Measurements from ENCODE around the gene TARS1.
"Not testable (repeated sequence)": the region's sequence is repeated elsewhere in the genome, so short reads cannot be mapped to it uniquely, and the experiment has no call there.

Gene TARS1

GRCh38 chr5:33501899-33502298 lies 61.1 kb downstream of the TARS1 start:
- H3K27ac ChIP-seq: no peak overlapping the region
- TF ChIP-seq ZFX (IDR thresholded peaks at IDR 0.05): no peak
- TF ChIP-seq, protein P1, sequence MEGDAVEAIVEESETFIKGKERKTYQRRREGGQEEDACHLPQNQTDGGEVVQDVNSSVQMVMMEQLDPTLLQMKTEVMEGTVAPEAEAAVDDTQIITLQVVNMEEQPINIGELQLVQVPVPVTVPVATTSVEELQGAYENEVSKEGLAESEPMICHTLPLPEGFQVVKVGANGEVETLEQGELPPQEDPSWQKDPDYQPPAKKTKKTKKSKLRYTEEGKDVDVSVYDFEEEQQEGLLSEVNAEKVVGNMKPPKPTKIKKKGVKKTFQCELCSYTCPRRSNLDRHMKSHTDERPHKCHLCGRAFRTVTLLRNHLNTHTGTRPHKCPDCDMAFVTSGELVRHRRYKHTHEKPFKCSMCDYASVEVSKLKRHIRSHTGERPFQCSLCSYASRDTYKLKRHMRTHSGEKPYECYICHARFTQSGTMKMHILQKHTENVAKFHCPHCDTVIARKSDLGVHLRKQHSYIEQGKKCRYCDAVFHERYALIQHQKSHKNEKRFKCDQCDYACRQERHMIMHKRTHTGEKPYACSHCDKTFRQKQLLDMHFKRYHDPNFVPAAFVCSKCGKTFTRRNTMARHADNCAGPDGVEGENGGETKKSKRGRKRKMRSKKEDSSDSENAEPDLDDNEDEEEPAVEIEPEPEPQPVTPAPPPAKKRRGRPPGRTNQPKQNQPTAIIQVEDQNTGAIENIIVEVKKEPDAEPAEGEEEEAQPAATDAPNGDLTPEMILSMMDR (conservative IDR thresholded peaks at IDR 0.05): no peak

DNA sequence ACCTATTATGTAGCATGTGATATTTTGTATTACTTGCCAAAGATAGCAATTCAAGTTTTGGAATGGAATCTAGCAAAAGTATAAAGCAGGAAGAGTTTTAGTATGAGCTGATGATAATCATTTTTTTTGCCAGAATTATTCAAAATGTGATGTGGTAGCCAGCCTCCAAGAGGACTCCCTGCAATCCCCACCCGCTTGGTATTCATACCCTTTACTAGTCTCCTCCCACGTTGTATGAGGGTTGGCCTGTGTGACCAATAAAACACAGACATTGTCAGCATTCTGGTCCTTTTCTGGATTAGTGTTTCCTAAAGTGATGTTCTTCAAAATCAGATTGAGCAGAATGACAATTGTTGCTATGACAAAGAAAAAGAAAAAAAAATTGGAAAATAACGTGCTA lies 63.8 kb downstream of the TARS1 start:
- TF ChIP-seq ZFX (IDR thresholded peaks at IDR 0.05): no peak
- TF ChIP-seq, protein P1 (conservative IDR thresholded peaks at IDR 0.05): no peak
- H3K27ac ChIP-seq: no peak overlapping the region; the same call in 1 of the 2 replicates

GRCh38 chr5:33507426-33507825 lies 66.7 kb downstream of the TARS1 start:
- H3K27ac ChIP-seq: no peak overlapping the region
- TF ChIP-seq, protein P1 (conservative IDR thresholded peaks at IDR 0.05): no peak
- no peak for TF ChIP-seq ZFX (IDR thresholded peaks at IDR 0.05)

GRCh38 chr5:33509036-33509435 lies 68.3 kb downstream of the TARS1 start:
- H3K27ac ChIP-seq: no peak overlapping the region

DNA sequence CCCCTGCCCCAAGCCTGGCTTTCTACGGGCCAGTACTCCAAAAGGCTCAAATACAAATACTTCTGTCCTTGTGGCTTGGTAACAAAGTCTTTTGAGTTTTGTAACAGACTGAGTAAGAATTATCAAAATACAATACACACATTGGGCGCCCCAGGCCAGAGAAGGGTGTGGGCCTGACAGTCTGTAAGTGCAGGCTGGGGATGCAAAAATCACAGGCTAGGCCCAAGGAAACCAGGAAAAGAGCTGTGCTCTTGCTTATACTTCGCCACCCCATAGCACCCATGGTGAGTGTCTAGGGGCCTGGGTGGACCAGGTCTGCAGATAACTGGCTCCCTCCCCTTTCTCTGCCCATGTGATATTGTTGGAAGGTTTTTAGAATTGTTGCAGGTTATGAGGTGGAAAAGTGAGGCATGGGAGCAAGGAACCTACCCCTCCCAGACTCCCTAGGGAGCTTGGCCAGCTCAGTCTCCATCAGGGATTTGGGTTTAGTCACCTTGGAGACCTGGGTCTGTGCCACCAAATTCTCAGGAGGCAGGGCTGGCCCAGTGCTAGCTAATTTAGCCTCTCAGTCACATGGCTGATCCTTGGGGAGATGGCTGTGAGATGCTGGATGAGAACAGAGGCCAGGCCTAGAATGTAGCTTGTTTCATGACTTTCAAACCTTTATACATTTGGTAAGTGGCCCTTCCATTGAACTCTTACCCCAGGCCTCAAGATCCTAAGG lies 72.9 kb downstream of the TARS1 start:
- TF ChIP-seq ZFX (IDR thresholded peaks at IDR 0.05): no peak
- TF ChIP-seq, protein P1 (conservative IDR thresholded peaks at IDR 0.05): no peak
- no peak overlapping the region for H3K27ac ChIP-seq

More at GRCh38 chr5:33509036-33509435, 68.3 kb downstream of the TARS1 start:
- no peak for TF ChIP-seq ZFX (IDR thresholded peaks at IDR 0.05)
- TF ChIP-seq, protein P1 (conservative IDR thresholded peaks at IDR 0.05): no peak

- H3K27ac ChIP-seq: not testable (repeated sequence)
These were observed 74.6 kb downstream of the TARS1 start for GRCh38 chr5:33515366-33515765.

DNA sequence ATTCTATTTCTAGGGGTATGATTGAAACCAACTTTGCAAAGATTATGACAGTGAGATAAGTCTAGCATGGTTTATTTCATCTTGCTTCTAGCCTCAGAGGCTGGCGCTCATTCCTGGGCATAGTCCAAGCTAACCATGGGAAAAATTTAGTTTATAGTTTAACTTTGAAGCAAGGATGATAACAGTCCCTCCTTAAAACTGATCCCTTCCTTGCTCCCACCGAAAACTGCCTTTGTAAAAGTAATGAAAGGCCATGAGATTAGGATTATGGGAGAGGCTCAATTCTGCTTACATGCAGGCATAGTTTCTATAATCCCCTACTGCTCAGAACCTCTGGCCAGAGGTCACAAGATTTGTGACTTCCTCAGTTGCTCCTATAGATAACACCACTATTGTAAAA lies 75.7 kb downstream of the TARS1 start:
- H3K27ac ChIP-seq: no peak overlapping the region
- TF ChIP-seq ZFX (IDR thresholded peaks at IDR 0.05): no peak
- TF ChIP-seq, protein P1 (conservative IDR thresholded peaks at IDR 0.05): no peak

Data from C4-2B (cell line).